ENCODE measurements around the gene RPRML. TPM values are rescaled to one million over a fixed set of nuclear protein-coding genes. Genes with fewer than 3 reads are reported as not detected.

The RPRML gene
- total and polyA plus RNA-seq, 2 donors from 2014 or later, result not detected

GRCh38 chr17:46974086-46974485, 5.0 kb downstream of the RPRML start:
- H3K36me3 ChIP-seq (ENCODE audit: control insufficient read depth in 2 of 3, insufficient read depth in 3 of 3, low read length in 3 of 3), result no peaks in the 10 kb centered on the region
- DNase-seq (peak in 1 of 5 donors; percentile 22), FAIRE-seq (no peak)
- H3K4me1 ChIP-seq (ENCODE audit: control insufficient read depth in 2 of 3, insufficient read depth in 2 of 3, low read depth in 1 of 3, low read length in 3 of 3), result peaks cover 0 to 8% (median 0%) of the 10 kb centered on the region in 3 donors
- H3K4me3 ChIP-seq (ENCODE audit: low read length in 3 of 3), result no peak overlapping the region
- peaks cover 19% of the 10 kb centered on the region for H3K27me3 ChIP-seq (ENCODE audit: control insufficient read depth, insufficient read depth, low read length)
- no peaks in the 10 kb centered on the region for H3K9me3 ChIP-seq (ENCODE audit: control insufficient read depth in 2 of 3, insufficient read depth in 1 of 3, low read length in 3 of 3)
- TF ChIP-seq CTCF (IDR thresholded peaks at IDR 0.05; ENCODE audit: borderline replicate concordance, extremely low read depth, insufficient read depth), result no peak
- intact Hi-C loops (cut with DNase I), result no loop called here
- H3K9ac ChIP-seq (ENCODE audit: low read length in 3 of 3), result no peak overlapping the region
- no peak overlapping the region for H3K27ac ChIP-seq (ENCODE audit: low read depth in 2 of 2, low read length in 2 of 2)

- Histone ChIP-seq H3K27me3 (ENCODE audit: control insufficient read depth, insufficient read depth, low read length) (peaks cover 10% of the 10 kb centered on the region), H3K4me3 (ENCODE audit: low read length in 3 of 3) (no peak overlapping the region), H3K4me1 (ENCODE audit: control insufficient read depth in 2 of 3, insufficient read depth in 2 of 3, low read depth in 1 of 3, low read length in 3 of 3) (no peaks in the 10 kb centered on the region), H3K9me3 (ENCODE audit: control insufficient read depth in 2 of 3, insufficient read depth in 1 of 3, low read length in 3 of 3) (no peaks in the 10 kb centered on the region), H3K9ac (ENCODE audit: low read length in 3 of 3) (no peak overlapping the region), H3K27ac (ENCODE audit: low read depth in 2 of 2, low read length in 2 of 2) (no peak overlapping the region), H3K36me3 (ENCODE audit: control insufficient read depth in 2 of 3, insufficient read depth in 3 of 3, low read length in 3 of 3) (no peaks in the 10 kb centered on the region)
- intact Hi-C loops (cut with DNase I), result no loop called here
- DNase-seq (peak in 1 of 5 donors; percentile 37), FAIRE-seq (no peak)
- no peak for TF ChIP-seq CTCF (IDR thresholded peaks at IDR 0.05; ENCODE audit: borderline replicate concordance, extremely low read depth, insufficient read depth)
These were observed 6.7 kb downstream of the RPRML start for GRCh38 chr17:46972346-46972745.

- Histone ChIP-seq H3K4me3 (ENCODE audit: low read length in 3 of 3) (no peak overlapping the region), H3K9ac (ENCODE audit: low read length in 3 of 3) (no peak overlapping the region), H3K36me3 (ENCODE audit: control insufficient read depth in 2 of 3, insufficient read depth in 3 of 3, low read length in 3 of 3) (no peaks in the 10 kb centered on the region), H3K9me3 (ENCODE audit: control insufficient read depth in 2 of 3, insufficient read depth in 1 of 3, low read length in 3 of 3) (no peaks in the 10 kb centered on the region), H3K4me1 (ENCODE audit: control insufficient read depth in 2 of 3, insufficient read depth in 2 of 3, low read depth in 1 of 3, low read length in 3 of 3) (no peaks in the 10 kb centered on the region), H3K27me3 (ENCODE audit: control insufficient read depth, insufficient read depth, low read length) (peaks cover 4% of the 10 kb centered on the region), H3K27ac (ENCODE audit: low read depth in 2 of 2, low read length in 2 of 2) (no peak overlapping the region)
- TF ChIP-seq CTCF (IDR thresholded peaks at IDR 0.05; ENCODE audit: borderline replicate concordance, extremely low read depth, insufficient read depth), result no peak
- intact Hi-C loops (cut with DNase I), result no loop called here
- peak in 1 of 5 donors; percentile 41 for DNase-seq
- no peak for FAIRE-seq
These were observed 7.3 kb downstream of the RPRML start for GRCh38 chr17:46971647-46972300.

DNA sequence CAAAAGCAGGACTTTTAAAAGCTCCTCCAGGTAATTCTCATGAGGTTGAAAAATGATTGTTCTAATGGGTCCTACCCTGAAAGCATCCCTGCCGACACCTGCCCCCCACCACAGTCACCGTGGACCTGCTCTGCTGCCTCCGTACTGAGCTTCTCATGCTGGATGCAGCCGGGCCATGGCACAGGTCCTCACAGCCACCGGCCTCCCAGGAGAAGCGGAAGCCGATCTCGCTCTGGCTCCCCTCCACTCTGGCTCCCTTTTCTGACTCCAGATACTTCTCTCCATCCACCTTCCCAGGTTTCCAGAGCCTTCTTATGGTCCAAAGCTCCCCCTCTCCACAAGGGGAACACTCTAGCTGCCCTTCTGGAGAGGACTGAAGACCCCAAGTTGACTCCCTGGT, 10.2 kb downstream of the RPRML start:
- Histone ChIP-seq H3K27me3 (ENCODE audit: control insufficient read depth, insufficient read depth, low read length) (no peaks in the 10 kb centered on the region), H3K9ac (ENCODE audit: low read length in 3 of 3) (no peak overlapping the region), H3K4me3 (ENCODE audit: low read length in 3 of 3) (no peak overlapping the region), H3K9me3 (ENCODE audit: control insufficient read depth in 2 of 3, insufficient read depth in 1 of 3, low read length in 3 of 3) (no peaks in the 10 kb centered on the region), H3K36me3 (ENCODE audit: control insufficient read depth in 2 of 3, insufficient read depth in 3 of 3, low read length in 3 of 3) (no peaks in the 10 kb centered on the region), H3K4me1 (ENCODE audit: control insufficient read depth in 2 of 3, insufficient read depth in 2 of 3, low read depth in 1 of 3, low read length in 3 of 3) (no peaks in the 10 kb centered on the region), H3K27ac (ENCODE audit: low read depth in 2 of 2, low read length in 2 of 2) (no peak overlapping the region)
- peak in 1 of 5 donors; percentile 29 for DNase-seq
- no peak for FAIRE-seq
- intact Hi-C loops (cut with DNase I), result no loop called here
- no peak for TF ChIP-seq CTCF (IDR thresholded peaks at IDR 0.05; ENCODE audit: borderline replicate concordance, extremely low read depth, insufficient read depth)

All from kidney (tissue), 14 donors.